ENCODE measurements around the gene ARMH4. TPM values are rescaled to one million over a fixed set of nuclear protein-coding genes. Genes with fewer than 3 reads are reported as not detected.

ARMH4 gene
- total and polyA plus RNA-seq, 2 donors (not counting 1 experiment from before 2014, with no cell fraction given): not detected

DNA sequence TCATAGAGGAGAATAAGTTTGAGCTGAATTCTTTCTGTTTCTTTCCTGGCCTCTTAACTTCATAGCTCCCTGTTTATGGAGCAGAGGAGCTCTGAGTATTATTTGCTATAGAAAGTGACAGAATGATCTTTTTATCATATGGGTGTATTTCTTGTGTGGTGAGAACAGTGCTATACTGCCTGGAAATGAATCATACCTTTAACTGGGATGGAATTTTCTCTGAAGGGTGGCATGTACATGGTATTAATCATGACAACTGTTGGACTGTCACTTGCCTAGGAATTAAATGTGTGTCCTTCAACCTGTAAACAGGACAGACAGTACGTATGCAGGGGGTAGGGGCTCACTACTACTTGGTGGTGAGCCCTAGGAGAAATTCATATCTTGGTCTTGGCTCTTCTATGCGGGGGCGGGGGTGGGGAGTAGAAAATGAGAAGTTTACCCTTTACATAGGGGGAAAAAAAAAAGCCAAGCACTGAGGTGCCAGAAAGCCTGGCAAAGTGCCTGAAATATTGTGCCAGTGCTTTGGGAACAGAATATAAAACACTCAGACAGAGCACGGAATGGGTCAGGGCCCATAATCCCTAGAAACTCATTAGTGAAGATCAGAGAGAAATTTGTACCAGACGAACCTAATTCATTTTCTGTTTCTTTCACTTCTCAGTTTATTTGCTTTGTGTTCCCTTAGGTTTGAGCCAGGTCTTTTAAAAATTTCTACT is 33.8 kb downstream of the ARMH4 start:
- Mint-ChIP-seq H3K4me1 (no peaks in the 10 kb centered on the region), H3K27me3 (peaks cover 34% of the 10 kb centered on the region), H3K9me3 (ENCODE audit: insufficient read depth) (no peaks in the 10 kb centered on the region), H3K27ac (no peak overlapping the region), H3K4me3 (no peak overlapping the region)
- Histone ChIP-seq H3K27me3 (replicated peaks in 1 of 4; ENCODE audit: control extremely low read depth in 1 of 4, control insufficient read depth in 3 of 4, insufficient read depth in 4 of 4, low read length in 3 of 4) (peaks cover 0 to 9% (median 2%) of the 10 kb centered on the region in 4 experiments), H3K27ac (ENCODE audit: low read length in 2 of 2) (no peak overlapping the region), H4K20me1 (ENCODE audit: control insufficient read depth, insufficient read depth, low read length, poor library complexity, severe bottlenecking) (no peaks in the 10 kb centered on the region), H3K79me2 (ENCODE audit: control insufficient read depth, insufficient read depth, low read length) (no peaks in the 10 kb centered on the region), H3K9ac (ENCODE audit: low read length) (no peak overlapping the region), H3K4me1 (ENCODE audit: control insufficient read depth in 2 of 2, insufficient read depth in 2 of 2, low read length in 2 of 2) (no peaks in the 10 kb centered on the region), H3K9me3 (ENCODE audit: control extremely low read depth in 1 of 3, control insufficient read depth in 2 of 3, insufficient read depth in 1 of 3, low read length in 2 of 3) (peaks cover 0 to 2% (median 0%) of the 10 kb centered on the region in 3 donors), H3K4me3 (ENCODE audit: control extremely low read depth in 1 of 5, extremely low read depth in 1 of 5, insufficient read depth in 1 of 5, low read depth in 2 of 5, low read length in 4 of 5) (no peak overlapping the region), H2AFZ (ENCODE audit: insufficient read depth, low read depth, low read length, poor library complexity, severe bottlenecking) (no peak overlapping the region), H3K4me2 (replicated peaks; ENCODE audit: low read depth, low read length, poor library complexity, severe bottlenecking) (no peak overlapping the region), H3K36me3 (replicated peaks in 1 of 2; ENCODE audit: control extremely low read depth in 1 of 2, control insufficient read depth in 1 of 2, extremely low read depth in 1 of 2, insufficient read depth in 2 of 2, low read length in 1 of 2) (no peaks in the 10 kb centered on the region)
- CTCF ChIA-PET: interaction anchor here (1.3 to 1.5 kb wide), 2 partner anchors 9 kb away, joined by 3 to 6 read pairs; no protein-coding TSS in a partner anchor
- DNase-seq (no peak), ATAC-seq (ENCODE audit: low read depth) (no peak)
- POLR2A ChIA-PET: no interaction called here
- 83% methylated on average over 1 of the region's 5 CpGs for WGBS (ENCODE audit: insufficient coverage)
- TF ChIP-seq EZH2 (IDR thresholded peaks at IDR 0.05; ENCODE audit: borderline replicate concordance, insufficient read depth, low read depth, low read length, poor library complexity, severe bottlenecking) (no peak), CTCF (IDR thresholded peaks at IDR 0.05) (no peak)
- intact Hi-C loops (cut with micrococcal nuclease): no loop called here

- H3K9me3 ChIP-seq (ENCODE audit: control extremely low read depth in 1 of 3, control insufficient read depth in 2 of 3, insufficient read depth in 1 of 3, low read length in 2 of 3): no peaks in the 10 kb centered on the region
- H3K9me3 Mint-ChIP-seq (ENCODE audit: insufficient read depth): no peaks in the 10 kb centered on the region
- ChIA-PET CTCF (interaction anchor here (0.9 to 1.9 kb wide), 6 partner anchors 8 to 291 kb away, joined by 3 to 7 read pairs (median 3); partner anchors contain the start of gene TOMM20L), POLR2A (no interaction called here)
- no peak overlapping the region for H3K4me3 ChIP-seq (ENCODE audit: control extremely low read depth in 1 of 5, extremely low read depth in 1 of 5, insufficient read depth in 1 of 5, low read depth in 2 of 5, low read length in 4 of 5)
- no peak overlapping the region for H3K9ac ChIP-seq (ENCODE audit: low read length)
- WGBS (ENCODE audit: insufficient coverage): no CpG with 5 or more reads among the region's 3 CpGs
- no peak overlapping the region for H2AFZ ChIP-seq (ENCODE audit: insufficient read depth, low read depth, low read length, poor library complexity, severe bottlenecking)
- DNase-seq (no peak), ATAC-seq (ENCODE audit: low read depth) (no peak)
- H3K4me3 Mint-ChIP-seq: no peak overlapping the region
- H3K4me1 ChIP-seq (ENCODE audit: control insufficient read depth in 2 of 2, insufficient read depth in 2 of 2, low read length in 2 of 2): no peaks in the 10 kb centered on the region
- no peak overlapping the region for H3K27ac ChIP-seq (ENCODE audit: low read length in 2 of 2)
- peaks cover 19% of the 10 kb centered on the region for H3K27me3 Mint-ChIP-seq
- peak overlapping the region; percentile 26 for H3K27ac Mint-ChIP-seq
- H3K27me3 ChIP-seq (replicated peaks in 1 of 4; ENCODE audit: control extremely low read depth in 1 of 4, control insufficient read depth in 3 of 4, insufficient read depth in 4 of 4, low read length in 3 of 4): peaks cover 0 to 1% (median 0%) of the 10 kb centered on the region in 4 experiments
- no peak overlapping the region for H3K4me2 ChIP-seq (replicated peaks; ENCODE audit: low read depth, low read length, poor library complexity, severe bottlenecking)
- no peaks in the 10 kb centered on the region for H3K79me2 ChIP-seq (ENCODE audit: control insufficient read depth, insufficient read depth, low read length)
- TF ChIP-seq EZH2 (IDR thresholded peaks at IDR 0.05; ENCODE audit: borderline replicate concordance, insufficient read depth, low read depth, low read length, poor library complexity, severe bottlenecking) (no peak), CTCF (IDR thresholded peaks at IDR 0.05) (no peak)
- intact Hi-C loops (cut with micrococcal nuclease): loop anchor here (2.0 kb wide), 1 partner anchor 253 kb away; no protein-coding TSS in a partner anchor
- H4K20me1 ChIP-seq (ENCODE audit: control insufficient read depth, insufficient read depth, low read length, poor library complexity, severe bottlenecking): no peaks in the 10 kb centered on the region
- H3K4me1 Mint-ChIP-seq: no peaks in the 10 kb centered on the region
- H3K36me3 ChIP-seq (replicated peaks in 1 of 2; ENCODE audit: control extremely low read depth in 1 of 2, control insufficient read depth in 1 of 2, extremely low read depth in 1 of 2, insufficient read depth in 2 of 2, low read length in 1 of 2): no peaks in the 10 kb centered on the region
Measured at GRCh38 chr14:58109744-58110143, 42.3 kb downstream of the ARMH4 start.

Measured in B cell (primary cell).